ENCODE results near the gene SETX.

Gene SETX

GRCh38 chr9:132351404-132352045 is 3.3 kb downstream of the SETX start:
- no peak for DNase-seq (ENCODE audit: low spot score)

- no peak for DNase-seq (ENCODE audit: low spot score)
Measured at GRCh38 chr9:132350861-132351315, 3.9 kb downstream of the SETX start.

- no peak for DNase-seq (ENCODE audit: low spot score)
Measured at GRCh38 chr9:132348676-132349075, 6.1 kb downstream of the SETX start.

GRCh38 chr9:132346177-132346576 is 8.6 kb downstream of the SETX start:
- DNase-seq (ENCODE audit: low spot score) = no peak

GRCh38 chr9:132341177-132341840 is 13.5 kb downstream of the SETX start:
- no peak for DNase-seq (ENCODE audit: low spot score)

- no peak for DNase-seq (ENCODE audit: low spot score)
Measured at GRCh38 chr9:132334364-132334763, 20.4 kb downstream of the SETX start.

- DNase-seq (ENCODE audit: low spot score) = no peak
Measured at GRCh38 chr9:132333556-132333955, 21.2 kb downstream of the SETX start.

GRCh38 chr9:132328580-132328979 is 26.2 kb downstream of the SETX start:
- DNase-seq (ENCODE audit: low spot score) = no peak

- no peak for DNase-seq (ENCODE audit: low spot score)
Measured at GRCh38 chr9:132327537-132327936, 27.2 kb downstream of the SETX start.

GRCh38 chr9:132324425-132324824 is 30.4 kb downstream of the SETX start:
- no peak for DNase-seq (ENCODE audit: low spot score)

GRCh38 chr9:132319421-132320110 is 35.2 kb downstream of the SETX start:
- DNase-seq (ENCODE audit: low spot score) = peak; percentile 29

- DNase-seq (ENCODE audit: low spot score) = no peak
Measured at GRCh38 chr9:132312873-132313272, 41.9 kb downstream of the SETX start.

- no peak for DNase-seq (ENCODE audit: low spot score)
Measured at GRCh38 chr9:132312426-132312825, 42.4 kb downstream of the SETX start.

- no peak for DNase-seq (ENCODE audit: low spot score)
Measured at GRCh38 chr9:132311978-132312377, 42.8 kb downstream of the SETX start.

GRCh38 chr9:132309056-132309455 is 45.7 kb downstream of the SETX start:
- DNase-seq (ENCODE audit: low spot score) = no peak

- DNase-seq (ENCODE audit: low spot score) = no peak
Measured at GRCh38 chr9:132301521-132301920, 53.3 kb downstream of the SETX start.

- no peak for DNase-seq (ENCODE audit: low spot score)
Measured at GRCh38 chr9:132299221-132299620, 55.6 kb downstream of the SETX start.

GRCh38 chr9:132295181-132295580 is 59.6 kb downstream of the SETX start:
- no peak for DNase-seq (ENCODE audit: low spot score)

- DNase-seq (ENCODE audit: low spot score) = no peak
Measured at GRCh38 chr9:132293145-132293721, 61.6 kb downstream of the SETX start.

- DNase-seq (ENCODE audit: low spot score) = no peak
Measured at GRCh38 chr9:132288966-132289365, 65.8 kb downstream of the SETX start.

- DNase-seq (ENCODE audit: low spot score) = no peak
Measured at GRCh38 chr9:132288361-132288760, 66.4 kb downstream of the SETX start.

GRCh38 chr9:132287256-132287760 is 67.5 kb downstream of the SETX start:
- DNase-seq (ENCODE audit: low spot score) = no peak

GRCh38 chr9:132283863-132284262 is 70.9 kb downstream of the SETX start:
- DNase-seq (ENCODE audit: low spot score) = no peak

Measured in kidney capillary endothelial cell (primary cell).